Brain microvascular endothelial cell (primary cell): Measurements from ENCODE around the gene LRRC71.
A peak's percentile ranks its signal among the peaks of the same experiment; 100 is the strongest.

Experiments used
- DNase-seq: peaks from one replicate; pipeline ENCODE4 v3.0.0-alpha.2; 2020
- H3K27ac ChIP-seq: fragments of 250-450 bp; sonication (Bioruptor Pico); 2 replicates; pipeline ENCODE4 v1.5.1; 2020; ENCODE audit warnings: mild to moderate bottlenecking, moderate library complexity
- H3K27me3 ChIP-seq: fragments of 250-450 bp; sonication (Bioruptor Pico); replicated peaks from 2 replicates; pipeline ENCODE4 v1.5.1; 2020; ENCODE audit warnings: mild to moderate bottlenecking
- H3K36me3 ChIP-seq: fragments of 250-450 bp; sonication (Bioruptor Pico); replicated peaks from 2 replicates; pipeline ENCODE4 v1.5.1; 2020; ENCODE audit warnings: mild to moderate bottlenecking
- H3K4me3 ChIP-seq: 2 replicates; pipeline ENCODE4 v1.5.1; 2011; ENCODE audit warnings: low read depth, mild to moderate bottlenecking, control low read depth, low read length, moderate library complexity
- CTCF ChIP-seq: IDR thresholded peaks from 2 replicates; pipeline ENCODE4 v1.5.1; 2011; ENCODE audit warnings: low read depth, mild to moderate bottlenecking, moderate library complexity, low read length, control low read depth, inconsistent platforms; ENCODE audit errors: missing control alignments
- in situ Hi-C: cut with HindIII; loops from 2 replicates; pipeline ENCODE4 v1.10.0; 2017; ENCODE audit warnings: low sequenced_read_pairs, low pct_ligation_motif_present

Gene LRRC71

GRCh38 chr1:156961709-156962108, 41.3 kb downstream of the LRRC71 start:
- in situ Hi-C loops: no loop called here
- H3K36me3 ChIP-seq: peaks cover 53% of the 10 kb centered on the region
- no peak overlapping the region for H3K27ac ChIP-seq

GRCh38 chr1:156963621-156964020, 43.2 kb downstream of the LRRC71 start:
- Histone ChIP-seq H3K27me3 (no peaks in the 10 kb centered on the region), H3K4me3 (no peak overlapping the region), H3K36me3 (peaks cover 36% of the 10 kb centered on the region), H3K27ac (no peak overlapping the region)
- no peak for DNase-seq
- in situ Hi-C loops: no loop called here
- TF ChIP-seq CTCF: no peak

More at GRCh38 chr1:156961709-156962108, 41.3 kb downstream of the LRRC71 start:
- TF ChIP-seq CTCF: peak; percentile 49
- DNase-seq: no peak
- no peaks in the 10 kb centered on the region for H3K27me3 ChIP-seq
- no peak overlapping the region for H3K4me3 ChIP-seq

DNA sequence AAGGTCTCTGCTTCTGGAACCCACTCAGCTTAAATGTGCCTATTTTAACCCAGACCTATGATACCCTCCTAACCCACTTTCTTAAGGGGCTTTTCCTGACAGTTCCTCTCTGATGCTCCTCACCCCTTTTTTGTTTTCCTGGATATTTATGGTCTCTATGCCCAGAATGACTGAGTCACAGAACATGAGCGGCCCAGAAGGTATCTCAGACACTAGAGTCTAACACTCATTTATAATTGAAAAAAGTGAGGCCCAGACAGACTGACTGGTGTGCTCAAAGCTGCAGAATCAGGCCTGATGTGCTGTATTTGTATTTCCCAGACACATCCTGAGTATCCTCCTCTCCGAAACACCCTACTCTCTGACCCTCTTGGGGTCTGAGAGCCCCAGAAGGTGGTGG, 44.0 kb downstream of the LRRC71 start:
- TF ChIP-seq CTCF: no peak
- peaks cover 34% of the 10 kb centered on the region for H3K36me3 ChIP-seq
- in situ Hi-C loops: no loop called here

GRCh38 chr1:156969496-156969895, 49.1 kb downstream of the LRRC71 start:
- H3K27me3 ChIP-seq: no peaks in the 10 kb centered on the region

More for the DNA sequence above, 44.0 kb downstream of the LRRC71 start:
- Histone ChIP-seq H3K27ac (no peak overlapping the region), H3K4me3 (no peak overlapping the region), H3K27me3 (no peaks in the 10 kb centered on the region)
- no peak for DNase-seq

DNA sequence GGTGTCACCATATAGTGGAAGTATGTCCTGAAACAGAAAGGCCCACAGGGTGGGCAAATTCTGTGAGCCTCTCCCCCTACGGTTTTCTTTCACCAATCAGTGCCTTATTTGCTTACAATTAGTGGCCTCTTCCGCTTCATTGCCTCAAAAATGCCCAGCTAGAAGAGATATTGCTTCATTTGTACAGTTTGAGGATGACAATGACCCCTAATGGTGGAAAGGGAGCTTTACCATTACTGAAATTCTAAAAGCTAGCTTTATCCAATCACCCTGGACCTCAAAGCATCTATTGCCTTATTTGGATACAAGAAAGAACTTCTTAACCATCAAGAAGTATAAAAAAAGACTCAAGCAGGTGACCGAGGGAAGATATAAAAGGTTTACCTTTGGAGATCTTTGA, 49.6 kb downstream of the LRRC71 start:
- peak; percentile 18 for TF ChIP-seq CTCF
- in situ Hi-C loops: no loop called here
- H3K36me3 ChIP-seq: peaks cover 14% of the 10 kb centered on the region

More at GRCh38 chr1:156969496-156969895, 49.1 kb downstream of the LRRC71 start:
- in situ Hi-C loops: no loop called here
- Histone ChIP-seq H3K27ac (no peak overlapping the region), H3K4me3 (no peak overlapping the region), H3K36me3 (peaks cover 12% of the 10 kb centered on the region)
- no peak for TF ChIP-seq CTCF
- no peak for DNase-seq

GRCh38 chr1:156973417-156973816, 53.0 kb downstream of the LRRC71 start:
- TF ChIP-seq CTCF: no peak
- peaks cover 35% of the 10 kb centered on the region for H3K36me3 ChIP-seq
- H3K27ac ChIP-seq: no peak overlapping the region
- H3K27me3 ChIP-seq: no peaks in the 10 kb centered on the region
- DNase-seq: no peak
- in situ Hi-C loops: no loop called here
- H3K4me3 ChIP-seq: no peak overlapping the region

More for the DNA sequence above, 49.6 kb downstream of the LRRC71 start:
- H3K27ac ChIP-seq: no peak overlapping the region
- no peaks in the 10 kb centered on the region for H3K27me3 ChIP-seq
- H3K4me3 ChIP-seq: no peak overlapping the region
- DNase-seq: no peak
